PC-3 (cell line): ENCODE measurements around the gene GREB1L.

ENCODE experiments used
- EZH2 ChIP-seq: fragments of 300-600 bp; sonication (generic); IDR thresholded peaks from one replicate; pipeline ENCODE4 v1.6.1; 2017; ENCODE audit warnings: antibody characterized with exemption, mild to moderate bottlenecking, low read length; ENCODE audit not compliant: unreplicated experiment
- TF ChIP-seq, protein P1 (sequence below): fragments of 300-600 bp; sonication (generic); conservative IDR thresholded peaks from 2 replicates; pipeline ENCODE4 v1.5.1; 2017; ENCODE audit warnings: antibody characterized with exemption, low read depth, mild to moderate bottlenecking, low read length

DNA sequence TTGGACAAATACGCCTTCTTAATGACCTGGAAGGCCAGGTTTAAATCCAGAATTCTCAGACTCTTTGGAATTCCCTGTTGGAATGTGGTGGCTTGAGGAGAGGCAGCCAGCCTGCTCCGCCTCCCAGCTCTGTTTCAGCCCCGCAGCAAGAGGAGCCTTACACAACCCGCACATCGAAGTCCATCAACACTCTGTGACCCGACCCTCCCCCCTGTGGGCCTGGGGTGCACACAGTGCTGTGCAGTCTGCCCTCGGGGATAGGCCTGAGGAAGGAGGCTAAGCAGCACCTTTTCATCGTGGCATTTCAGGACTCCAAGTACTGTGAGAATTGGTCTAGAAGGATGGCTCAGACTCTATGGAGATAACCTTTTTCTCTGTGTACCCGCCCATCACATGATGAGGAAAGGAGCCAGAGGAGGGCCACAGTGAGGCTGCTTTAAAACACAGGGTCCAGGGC lies 73.7 kb downstream of the GREB1L start:
- TF ChIP-seq EZH2: no peak
- TF ChIP-seq, protein P1, sequence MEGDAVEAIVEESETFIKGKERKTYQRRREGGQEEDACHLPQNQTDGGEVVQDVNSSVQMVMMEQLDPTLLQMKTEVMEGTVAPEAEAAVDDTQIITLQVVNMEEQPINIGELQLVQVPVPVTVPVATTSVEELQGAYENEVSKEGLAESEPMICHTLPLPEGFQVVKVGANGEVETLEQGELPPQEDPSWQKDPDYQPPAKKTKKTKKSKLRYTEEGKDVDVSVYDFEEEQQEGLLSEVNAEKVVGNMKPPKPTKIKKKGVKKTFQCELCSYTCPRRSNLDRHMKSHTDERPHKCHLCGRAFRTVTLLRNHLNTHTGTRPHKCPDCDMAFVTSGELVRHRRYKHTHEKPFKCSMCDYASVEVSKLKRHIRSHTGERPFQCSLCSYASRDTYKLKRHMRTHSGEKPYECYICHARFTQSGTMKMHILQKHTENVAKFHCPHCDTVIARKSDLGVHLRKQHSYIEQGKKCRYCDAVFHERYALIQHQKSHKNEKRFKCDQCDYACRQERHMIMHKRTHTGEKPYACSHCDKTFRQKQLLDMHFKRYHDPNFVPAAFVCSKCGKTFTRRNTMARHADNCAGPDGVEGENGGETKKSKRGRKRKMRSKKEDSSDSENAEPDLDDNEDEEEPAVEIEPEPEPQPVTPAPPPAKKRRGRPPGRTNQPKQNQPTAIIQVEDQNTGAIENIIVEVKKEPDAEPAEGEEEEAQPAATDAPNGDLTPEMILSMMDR: no peak
